ENCODE data around the gene FADS6. TPM values are rescaled to one million over a fixed set of nuclear protein-coding genes. Genes with fewer than 3 reads are reported as not detected.

FADS6 gene, protein sequence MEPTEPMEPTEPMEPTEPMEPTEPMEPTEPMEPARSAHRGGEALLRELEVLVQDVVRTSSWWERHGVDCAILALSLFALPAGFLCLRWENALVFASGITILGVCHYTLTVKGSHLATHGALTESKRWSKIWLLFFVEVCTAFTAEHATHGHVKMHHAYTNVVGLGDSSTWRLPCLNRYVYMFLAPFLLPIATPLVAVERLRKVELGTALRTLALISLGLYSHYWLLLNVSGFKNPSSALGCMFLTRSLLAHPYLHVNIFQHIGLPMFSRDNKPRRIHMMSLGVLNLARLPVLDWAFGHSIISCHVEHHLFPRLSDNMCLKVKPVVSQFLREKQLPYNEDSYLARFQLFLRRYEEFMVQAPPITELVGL
- not detected for total RNA-seq

DNA sequence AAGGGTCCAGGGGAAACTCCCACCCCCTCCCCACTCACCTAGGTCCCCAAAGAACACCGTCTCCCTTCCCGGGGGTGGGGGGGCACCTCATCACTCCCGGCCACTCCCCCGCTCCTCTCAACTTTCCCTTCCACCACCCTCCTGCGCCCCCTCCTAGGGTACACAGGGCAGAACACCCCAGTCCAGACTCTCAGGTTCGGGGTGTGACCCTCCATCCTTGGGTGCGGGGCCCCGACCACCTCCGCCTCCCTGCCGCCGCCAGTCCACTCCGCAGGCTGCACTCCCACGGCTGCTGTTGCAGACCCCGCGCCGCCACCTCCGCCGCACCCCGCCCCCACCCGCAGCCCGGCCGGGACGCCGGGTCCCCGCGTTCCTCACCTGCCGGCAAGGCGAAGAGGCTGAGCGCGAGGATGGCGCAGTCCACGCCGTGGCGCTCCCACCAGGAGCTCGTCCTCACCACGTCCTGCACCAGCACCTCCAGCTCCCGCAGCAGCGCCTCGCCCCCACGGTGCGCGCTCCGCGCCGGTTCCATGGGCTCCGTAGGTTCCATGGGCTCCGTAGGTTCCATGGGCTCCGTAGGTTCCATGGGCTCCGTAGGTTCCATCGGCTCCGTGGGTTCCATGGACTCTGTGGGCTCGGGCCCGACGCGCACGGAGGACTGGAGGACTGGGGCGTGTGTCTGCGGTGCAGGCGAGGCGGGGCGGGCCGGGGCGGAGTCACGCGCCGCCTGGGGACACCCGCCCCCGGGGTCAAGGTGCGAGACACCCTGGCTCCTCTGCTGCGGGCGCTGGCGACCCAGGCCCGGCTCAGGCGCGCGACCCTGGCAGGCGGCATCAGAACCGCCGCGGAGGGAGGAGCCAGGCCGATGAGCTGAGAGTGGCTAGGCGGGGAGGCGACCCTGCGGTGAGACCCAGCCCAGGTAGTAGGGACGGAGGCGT is at the start of gene FADS6:
Gene FADS6, minus strand, starts transcription at position 660 of the 938 bp plus-strand sequence. Its CDS starts 38 bp downstream, at position 622.
- Histone ChIP-seq H3K4me1 (ENCODE audit: insufficient read depth, low read length) (no peaks in the 10 kb centered on the region), H3K9me3 (ENCODE audit: low read depth, low read length) (no peaks in the 10 kb centered on the region), H3K4me3 (ENCODE audit: low read length) (no peak within 1 kb of the TSS), H3K27me3 (ENCODE audit: insufficient read depth, low read length) (peaks cover 44% of the 10 kb centered on the region)

DNA sequence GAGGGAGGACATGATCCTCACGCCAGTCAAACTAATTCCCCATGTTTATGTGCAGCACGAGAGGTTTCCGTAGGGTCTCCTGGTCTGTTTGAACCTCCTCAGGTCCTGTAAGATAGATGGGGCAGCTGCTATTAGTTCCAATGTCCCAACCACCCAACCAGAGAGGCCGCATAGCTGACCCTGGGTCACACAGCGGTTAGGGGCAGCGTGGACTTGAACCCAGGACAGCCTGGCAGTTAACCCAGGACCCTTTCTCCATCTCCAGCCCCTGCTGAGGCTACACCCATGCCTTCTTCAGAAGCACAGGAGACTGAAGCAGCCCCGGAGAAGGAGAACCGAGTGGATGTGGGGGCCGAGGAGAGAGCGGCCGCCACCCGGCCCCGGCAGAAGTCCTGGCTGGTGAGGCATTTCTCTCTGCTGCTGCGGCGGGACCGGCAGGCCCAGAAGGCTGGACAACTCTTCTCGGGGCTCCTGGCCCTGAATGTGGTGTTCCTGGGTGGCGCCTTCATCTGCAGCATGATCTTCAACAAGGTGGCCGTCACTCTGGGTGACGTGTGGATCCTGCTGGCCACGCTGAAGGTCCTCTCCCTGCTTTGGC is 47.8 kb upstream of the FADS6 start:
- Histone ChIP-seq H3K4me3 (ENCODE audit: low read length) (no peak overlapping the region), H3K27me3 (ENCODE audit: insufficient read depth, low read length) (peaks cover 29% of the 10 kb centered on the region), H3K4me1 (ENCODE audit: insufficient read depth, low read length) (no peaks in the 10 kb centered on the region), H3K9me3 (ENCODE audit: low read depth, low read length) (no peaks in the 10 kb centered on the region)

DNA sequence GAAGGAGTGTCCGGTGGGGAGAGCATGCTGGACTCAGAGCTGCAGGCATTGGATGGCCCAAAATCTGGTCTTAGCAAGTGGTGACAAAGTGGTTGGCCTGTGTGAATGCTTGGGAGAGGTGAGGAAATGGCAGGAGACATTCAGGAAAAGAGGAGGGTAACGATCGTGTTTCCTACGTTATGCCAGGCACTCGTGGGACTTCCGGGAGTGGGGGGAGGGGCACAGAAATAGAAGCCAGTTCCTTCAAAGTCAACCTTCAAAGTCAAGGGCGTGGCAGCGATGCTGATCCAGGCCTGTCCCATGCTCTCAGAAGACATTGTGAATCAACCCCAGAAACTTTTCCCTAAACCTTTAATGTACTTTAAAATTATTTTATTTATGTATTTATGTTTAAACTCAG is 46.1 kb upstream of the FADS6 start:
- Histone ChIP-seq H3K4me3 (ENCODE audit: low read length) (no peak overlapping the region), H3K4me1 (ENCODE audit: insufficient read depth, low read length) (no peaks in the 10 kb centered on the region), H3K9me3 (ENCODE audit: low read depth, low read length) (no peaks in the 10 kb centered on the region), H3K27me3 (ENCODE audit: insufficient read depth, low read length) (peaks cover 40% of the 10 kb centered on the region)

DNA sequence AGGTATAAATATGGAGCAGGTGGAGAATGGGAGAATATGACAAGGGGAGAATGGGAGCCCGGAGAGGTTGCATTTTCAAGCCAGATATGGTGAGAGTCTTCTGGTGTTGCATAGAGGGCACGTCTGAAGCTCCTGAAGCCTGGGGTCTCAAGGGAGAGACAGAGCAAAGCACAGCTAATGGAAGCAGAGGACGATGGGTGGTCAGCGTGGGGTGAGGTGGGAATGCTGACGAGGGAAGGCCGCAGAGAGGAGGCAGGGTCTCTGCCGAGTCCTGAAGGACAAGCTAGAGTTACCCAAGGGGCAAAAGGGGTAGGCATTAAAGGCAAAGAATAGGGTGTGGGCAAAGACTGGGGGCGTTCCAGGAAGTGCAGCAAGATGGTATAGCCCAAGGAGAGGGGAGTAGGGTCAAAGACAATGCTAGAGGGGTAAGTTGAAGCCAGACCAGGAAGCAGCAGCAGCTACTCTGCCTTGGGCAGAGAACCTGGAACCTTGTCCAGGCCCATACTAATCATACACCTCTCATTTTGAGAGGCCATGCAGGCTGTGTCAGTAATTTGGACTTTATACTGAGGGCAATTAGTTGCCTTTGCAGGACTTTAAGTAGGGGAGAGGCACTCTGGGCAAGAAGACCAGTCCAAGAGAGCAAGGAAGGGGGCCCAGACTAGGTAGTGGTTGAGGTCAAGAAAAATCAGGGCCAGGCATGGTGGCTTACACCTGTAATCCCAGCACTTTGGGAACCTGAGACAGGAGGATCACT is 44.9 kb upstream of the FADS6 start:
- H3K4me1 ChIP-seq (ENCODE audit: insufficient read depth, low read length), result no peaks in the 10 kb centered on the region
- H3K9me3 ChIP-seq (ENCODE audit: low read depth, low read length), result no peaks in the 10 kb centered on the region
- no peak overlapping the region for H3K4me3 ChIP-seq (ENCODE audit: low read length)
- H3K27me3 ChIP-seq (ENCODE audit: insufficient read depth, low read length), result peaks cover 44% of the 10 kb centered on the region

DNA sequence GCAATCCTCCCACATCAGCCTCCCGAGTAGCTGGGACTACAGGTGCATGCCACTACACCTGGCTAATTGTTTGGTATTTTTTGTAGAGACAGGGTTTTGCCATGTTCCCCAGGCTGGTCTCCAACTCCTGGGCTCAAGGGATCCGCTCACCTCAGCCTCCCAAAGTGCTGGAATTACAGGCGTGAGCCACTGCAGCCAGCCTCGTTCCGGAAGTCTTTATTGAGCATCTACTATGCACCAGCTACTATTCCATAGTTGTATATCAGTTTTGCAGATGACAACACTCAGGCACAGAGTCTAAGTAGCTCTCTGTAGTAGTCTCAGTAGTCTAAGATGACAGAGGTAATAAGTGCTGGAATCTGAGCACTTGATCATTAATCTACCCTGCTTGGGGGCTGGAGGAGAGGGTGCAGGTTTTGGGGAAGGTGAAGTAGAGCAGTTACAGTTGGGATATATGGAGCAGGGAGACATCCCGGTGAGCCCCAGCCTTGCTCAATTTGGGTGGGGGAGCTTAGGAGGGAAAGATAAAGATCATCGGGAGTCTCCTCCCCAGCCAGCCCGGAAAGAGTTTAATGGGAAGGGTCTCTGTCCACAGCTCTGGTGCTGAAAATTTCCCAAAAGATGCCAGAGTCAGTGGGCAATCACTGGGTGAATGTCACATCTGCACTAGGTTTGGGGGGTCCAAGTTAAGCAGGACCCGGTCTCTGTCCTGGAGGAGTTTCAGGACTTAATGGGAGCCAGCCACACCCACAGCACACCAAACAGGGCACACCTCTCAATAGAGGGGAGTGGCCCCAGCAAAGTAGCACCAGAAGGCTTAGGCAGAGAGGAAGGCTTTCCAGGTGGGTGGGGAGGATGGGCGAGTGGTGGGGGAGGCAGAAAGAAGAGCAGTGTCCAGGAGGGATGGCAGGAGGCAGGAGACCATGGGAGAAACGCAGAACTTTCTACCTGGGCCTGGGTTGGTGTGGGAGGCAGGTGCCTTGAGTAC is 43.9 kb upstream of the FADS6 start:
- H3K27me3 ChIP-seq (ENCODE audit: insufficient read depth, low read length), result peaks cover 44% of the 10 kb centered on the region
- H3K4me1 ChIP-seq (ENCODE audit: insufficient read depth, low read length), result no peaks in the 10 kb centered on the region

DNA sequence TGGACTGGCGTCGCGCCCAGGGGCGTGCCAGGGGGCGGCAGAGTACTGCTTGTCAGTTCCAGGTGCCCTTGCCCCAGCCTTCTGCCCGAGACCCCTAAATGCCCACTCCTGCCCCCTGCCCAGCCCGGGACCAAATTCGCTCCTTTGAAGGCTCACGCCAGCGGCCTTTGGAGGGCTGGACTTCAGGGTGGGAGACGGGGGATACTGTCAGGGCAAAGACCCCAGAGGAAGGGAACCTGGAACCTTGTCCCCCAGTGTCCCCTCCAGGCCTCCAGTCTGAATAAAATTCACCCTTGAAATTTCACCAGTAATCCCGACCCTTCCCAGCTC is 43.0 kb upstream of the FADS6 start:
- Histone ChIP-seq H3K4me3 (ENCODE audit: low read length) (no peak overlapping the region), H3K9me3 (ENCODE audit: low read depth, low read length) (no peaks in the 10 kb centered on the region), H3K27me3 (ENCODE audit: insufficient read depth, low read length) (peaks cover 44% of the 10 kb centered on the region), H3K4me1 (ENCODE audit: insufficient read depth, low read length) (no peaks in the 10 kb centered on the region)

More for the DNA sequence above, 43.9 kb upstream of the FADS6 start:
- H3K4me3 ChIP-seq (ENCODE audit: low read length), result no peak overlapping the region
- H3K9me3 ChIP-seq (ENCODE audit: low read depth, low read length), result no peaks in the 10 kb centered on the region

DNA sequence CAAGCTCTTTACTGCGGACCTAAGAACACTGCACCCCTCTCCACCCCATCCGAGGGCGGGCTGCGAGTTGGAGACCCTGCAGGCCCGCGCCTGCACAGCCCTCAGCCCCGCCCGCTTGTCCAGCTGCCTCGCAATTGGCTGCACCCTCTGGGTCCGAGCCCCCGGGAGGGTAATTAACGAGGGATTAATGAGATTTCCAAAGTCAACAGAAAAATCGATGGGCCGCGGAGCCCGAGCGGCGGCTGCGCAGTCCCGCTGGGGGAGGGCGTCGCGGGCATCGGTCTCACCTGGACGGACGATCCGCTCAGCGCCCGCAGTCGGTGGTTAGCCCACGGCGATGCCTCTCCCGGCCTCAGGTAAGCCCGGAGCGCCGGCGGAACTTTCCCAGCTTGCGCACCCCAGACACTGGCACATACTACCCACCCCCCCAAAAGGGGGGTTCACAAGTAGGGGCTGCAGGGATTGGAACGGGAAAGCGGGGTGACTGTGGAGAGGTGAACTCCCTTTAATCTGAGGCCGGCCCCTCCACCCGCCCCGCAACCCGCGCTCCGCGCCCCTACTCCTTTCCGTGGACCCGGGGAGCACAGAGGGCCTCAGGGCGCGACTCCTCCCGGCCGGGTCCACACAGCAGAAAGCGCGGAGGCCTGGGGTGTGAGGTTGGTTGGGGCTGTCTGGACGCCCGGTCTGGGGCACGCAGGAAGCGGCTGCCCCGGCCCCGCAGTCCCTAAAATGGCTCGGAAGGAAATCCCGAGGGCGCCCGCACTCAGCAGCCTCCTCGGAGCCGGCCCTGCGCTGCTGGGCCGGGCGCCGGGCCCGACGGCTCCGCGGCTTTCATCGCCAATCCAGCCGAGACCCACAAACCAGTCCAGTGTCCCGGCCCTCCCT is 42.4 kb upstream of the FADS6 start, which contains the start of gene OTOP3:
Gene OTOP3, plus strand, starts transcription at position 314 of the 885 bp plus-strand sequence. Its CDS starts 24 bp downstream, at position 338.
- Histone ChIP-seq H3K9me3 (ENCODE audit: low read depth, low read length) (no peaks in the 10 kb centered on the region), H3K27me3 (ENCODE audit: insufficient read depth, low read length) (peaks cover 44% of the 10 kb centered on the region), H3K4me3 (ENCODE audit: low read length) (no peak within 1 kb of the TSS), H3K4me1 (ENCODE audit: insufficient read depth, low read length) (no peaks in the 10 kb centered on the region)

DNA sequence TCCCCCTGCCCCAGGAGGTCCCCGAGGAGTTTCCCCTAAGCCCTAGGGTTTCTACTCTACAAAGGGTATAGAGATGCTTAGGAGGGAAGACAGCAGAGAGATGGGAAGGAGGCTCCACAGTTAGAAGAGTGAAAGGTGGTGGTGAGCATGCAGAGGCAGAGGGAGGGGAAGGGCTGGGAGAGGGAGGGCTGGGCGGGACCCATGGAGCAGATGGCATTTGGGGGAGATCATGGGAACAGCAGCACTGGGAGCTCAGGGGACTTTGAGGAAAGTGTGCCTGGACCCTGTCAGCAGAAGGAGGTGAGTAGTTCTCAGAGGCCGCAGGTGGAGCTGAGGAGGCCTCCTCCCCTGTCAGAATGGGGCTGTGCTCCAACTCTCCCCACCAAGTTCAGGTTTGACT is 41.6 kb upstream of the FADS6 start:
- Histone ChIP-seq H3K27me3 (ENCODE audit: insufficient read depth, low read length) (peaks cover 44% of the 10 kb centered on the region), H3K9me3 (ENCODE audit: low read depth, low read length) (no peaks in the 10 kb centered on the region), H3K4me3 (ENCODE audit: low read length) (no peak overlapping the region), H3K4me1 (ENCODE audit: insufficient read depth, low read length) (no peaks in the 10 kb centered on the region)

DNA sequence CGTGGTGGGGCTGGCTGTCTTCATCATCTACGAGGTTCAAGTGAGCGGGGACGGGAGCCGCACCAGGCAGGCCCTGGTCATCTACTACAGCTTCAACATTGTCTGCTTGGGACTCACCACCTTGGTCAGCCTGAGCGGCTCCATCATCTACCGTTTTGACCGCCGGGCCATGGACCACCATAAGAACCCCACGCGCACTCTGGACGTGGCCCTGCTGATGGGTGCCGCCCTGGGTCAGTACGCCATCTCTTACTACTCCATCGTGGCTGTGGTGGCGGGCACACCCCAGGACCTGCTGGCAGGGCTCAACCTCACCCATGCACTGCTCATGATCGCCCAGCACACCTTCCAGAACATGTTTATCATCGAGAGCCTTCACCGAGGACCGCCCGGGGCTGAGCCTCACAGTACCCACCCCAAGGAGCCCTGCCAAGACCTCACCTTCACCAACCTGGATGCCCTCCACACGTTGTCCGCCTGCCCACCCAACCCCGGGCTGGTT is 37.2 kb upstream of the FADS6 start:
- peaks cover 19% of the 10 kb centered on the region for H3K27me3 ChIP-seq (ENCODE audit: insufficient read depth, low read length)
- no peak overlapping the region for H3K4me3 ChIP-seq (ENCODE audit: low read length)
- no peaks in the 10 kb centered on the region for H3K9me3 ChIP-seq (ENCODE audit: low read depth, low read length)
- no peaks in the 10 kb centered on the region for H3K4me1 ChIP-seq (ENCODE audit: insufficient read depth, low read length)

DNA sequence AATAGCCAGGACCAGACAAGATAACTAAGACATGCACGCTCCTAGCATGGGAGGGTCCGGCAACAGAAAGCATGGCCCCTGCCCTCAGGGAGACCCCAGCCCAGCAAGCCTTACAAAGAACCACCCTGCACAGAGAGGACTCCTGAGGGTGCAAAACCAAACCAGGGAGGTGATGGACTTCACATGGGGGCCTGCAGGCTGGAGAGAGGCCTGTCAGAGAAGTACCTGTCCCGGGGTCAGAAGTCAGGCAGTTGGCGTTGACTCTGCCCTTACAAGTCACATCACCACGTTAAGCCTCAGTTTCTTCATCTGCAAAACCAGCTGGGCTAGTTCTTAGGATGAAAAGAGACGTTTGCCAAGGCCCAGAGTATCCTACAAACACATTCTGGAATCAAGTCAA is 35.4 kb upstream of the FADS6 start:
- H3K27me3 ChIP-seq (ENCODE audit: insufficient read depth, low read length), result peaks cover 29% of the 10 kb centered on the region
- no peaks in the 10 kb centered on the region for H3K9me3 ChIP-seq (ENCODE audit: low read depth, low read length)
- H3K4me1 ChIP-seq (ENCODE audit: insufficient read depth, low read length), result peaks cover 13% of the 10 kb centered on the region
- H3K4me3 ChIP-seq (ENCODE audit: low read length), result no peak overlapping the region

DNA sequence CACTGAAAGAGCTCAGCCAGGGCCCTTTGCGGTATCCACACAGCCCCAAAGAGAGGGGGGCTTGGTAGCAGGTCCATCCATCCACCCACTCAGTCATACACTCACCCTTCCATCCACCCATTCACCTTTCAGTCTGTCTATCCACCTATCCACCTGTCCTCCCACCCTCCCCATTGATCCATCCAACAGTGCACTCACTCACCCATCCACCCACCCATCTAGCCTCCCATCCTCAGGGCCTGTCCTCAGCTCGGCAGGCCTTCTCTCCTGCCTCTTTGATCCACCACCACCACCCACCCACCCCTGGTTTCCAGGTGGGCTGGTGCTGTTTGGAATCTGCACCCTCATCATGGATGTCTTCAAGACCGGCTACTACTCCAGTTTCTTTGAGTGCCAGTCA is 31.8 kb upstream of the FADS6 start:
- peaks cover 20% of the 10 kb centered on the region for H3K4me1 ChIP-seq (ENCODE audit: insufficient read depth, low read length)
- H3K4me3 ChIP-seq (ENCODE audit: low read length), result no peak overlapping the region
- no peaks in the 10 kb centered on the region for H3K9me3 ChIP-seq (ENCODE audit: low read depth, low read length)
- H3K27me3 ChIP-seq (ENCODE audit: insufficient read depth, low read length), result peaks cover 42% of the 10 kb centered on the region

DNA sequence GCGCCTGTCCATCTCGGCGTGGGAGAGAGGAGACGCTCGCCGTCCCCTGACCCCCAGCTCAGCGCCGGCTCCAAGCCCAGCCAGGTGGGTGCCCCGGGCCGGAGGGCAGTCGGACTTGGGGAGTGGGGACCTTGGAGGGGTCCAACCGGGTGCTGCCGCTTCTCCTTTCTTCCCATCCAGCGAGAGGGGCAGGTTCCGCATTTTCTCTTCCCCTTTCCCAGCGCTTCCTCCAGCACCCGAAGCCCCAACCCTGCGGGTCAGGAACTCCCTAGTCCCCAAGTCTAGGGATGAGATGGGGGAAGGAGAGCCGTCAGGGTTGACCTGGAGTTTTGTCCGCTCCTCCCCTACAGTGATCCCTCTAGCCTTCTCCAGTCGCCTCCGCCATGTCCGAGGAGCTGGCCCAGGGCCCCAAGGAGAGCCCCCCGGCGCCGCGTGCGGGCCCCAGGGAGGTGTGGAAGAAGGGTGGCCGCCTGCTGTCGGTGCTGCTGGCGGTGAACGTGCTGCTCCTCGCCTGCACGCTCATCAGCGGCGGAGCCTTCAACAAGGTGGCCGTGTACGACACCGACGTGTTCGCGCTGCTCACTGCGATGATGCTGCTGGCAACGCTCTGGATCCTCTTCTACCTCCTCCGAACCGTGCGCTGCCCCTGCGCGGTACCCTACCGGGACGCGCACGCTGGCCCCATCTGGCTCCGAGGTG is 31.0 kb upstream of the FADS6 start, which contains the start of gene OTOP2:
Gene OTOP2, plus strand, starts transcription at position 24 of the 699 bp plus-strand sequence. Its CDS starts 360 bp downstream, at position 384.
- H3K4me3 ChIP-seq (ENCODE audit: low read length), result no peak within 1 kb of the TSS
- no peaks in the 10 kb centered on the region for H3K9me3 ChIP-seq (ENCODE audit: low read depth, low read length)
- peaks cover 42% of the 10 kb centered on the region for H3K27me3 ChIP-seq (ENCODE audit: insufficient read depth, low read length)
- H3K4me1 ChIP-seq (ENCODE audit: insufficient read depth, low read length), result peaks cover 20% of the 10 kb centered on the region

All from mononuclear cell (primary cell).